ENCODE measurements around the gene DOCK9.

- TF ChIP-seq POLR2A (IDR thresholded peaks at IDR 0.05) (no peak), CTCF (IDR thresholded peaks at IDR 0.05) (no peak)
Observed at GRCh38 chr13:99000137-99000536, 22.3 kb upstream of the DOCK9 start.

All from right lobe of liver (tissue), 4 donors.